GM20000 (cell line): ENCODE results near the gene PRSS36.

Experiments used
- DNase-seq: peaks from one replicate; pipeline ENCODE4 v3.0.0; 2012; ENCODE audit warnings: low spot score
- CTCF ChIP-seq: IDR thresholded peaks from 2 replicates; pipeline ENCODE4 v1.5.1; 2012; ENCODE audit warnings: mild to moderate bottlenecking, control low read depth; ENCODE audit errors: extremely low read depth, missing control alignments

Gene PRSS36

GRCh38 chr16:31131841-31132271, 18.0 kb downstream of the PRSS36 start:
- no peak for DNase-seq
- no peak for TF ChIP-seq CTCF

- no peak for DNase-seq
- no peak for TF ChIP-seq CTCF
Measured at GRCh38 chr16:31131416-31131815, 18.4 kb downstream of the PRSS36 start.

- no peak for DNase-seq
Measured at GRCh38 chr16:31130899-31131298, 19.0 kb downstream of the PRSS36 start.

GRCh38 chr16:31130336-31130891, 19.5 kb downstream of the PRSS36 start:
- TF ChIP-seq CTCF = no peak
- DNase-seq = no peak

More at GRCh38 chr16:31130899-31131298, 19.0 kb downstream of the PRSS36 start:
- no peak for TF ChIP-seq CTCF

GRCh38 chr16:31129568-31130335, 20.1 kb downstream of the PRSS36 start:
- no peak for TF ChIP-seq CTCF
- no peak for DNase-seq

- TF ChIP-seq CTCF = no peak
- no peak for DNase-seq
Measured at GRCh38 chr16:31128711-31129567, 20.9 kb downstream of the PRSS36 start.

GRCh38 chr16:31127182-31127581, 22.7 kb downstream of the PRSS36 start:
- no peak for TF ChIP-seq CTCF
- no peak for DNase-seq
